DMS 273 treated with DMSO at 0.1 percent for 48 hours (cell line): ENCODE measurements around the gene ENTR1.
"Not testable (repeated sequence)": the region's sequence is repeated elsewhere in the genome, so short reads cannot be mapped to it uniquely, and the experiment has no call there.

Experiments used
- DNase-seq: peaks from one replicate; lab custom pipeline; 2025; lab: John Stamatoyannopoulos, UW

Gene ENTR1

DNA sequence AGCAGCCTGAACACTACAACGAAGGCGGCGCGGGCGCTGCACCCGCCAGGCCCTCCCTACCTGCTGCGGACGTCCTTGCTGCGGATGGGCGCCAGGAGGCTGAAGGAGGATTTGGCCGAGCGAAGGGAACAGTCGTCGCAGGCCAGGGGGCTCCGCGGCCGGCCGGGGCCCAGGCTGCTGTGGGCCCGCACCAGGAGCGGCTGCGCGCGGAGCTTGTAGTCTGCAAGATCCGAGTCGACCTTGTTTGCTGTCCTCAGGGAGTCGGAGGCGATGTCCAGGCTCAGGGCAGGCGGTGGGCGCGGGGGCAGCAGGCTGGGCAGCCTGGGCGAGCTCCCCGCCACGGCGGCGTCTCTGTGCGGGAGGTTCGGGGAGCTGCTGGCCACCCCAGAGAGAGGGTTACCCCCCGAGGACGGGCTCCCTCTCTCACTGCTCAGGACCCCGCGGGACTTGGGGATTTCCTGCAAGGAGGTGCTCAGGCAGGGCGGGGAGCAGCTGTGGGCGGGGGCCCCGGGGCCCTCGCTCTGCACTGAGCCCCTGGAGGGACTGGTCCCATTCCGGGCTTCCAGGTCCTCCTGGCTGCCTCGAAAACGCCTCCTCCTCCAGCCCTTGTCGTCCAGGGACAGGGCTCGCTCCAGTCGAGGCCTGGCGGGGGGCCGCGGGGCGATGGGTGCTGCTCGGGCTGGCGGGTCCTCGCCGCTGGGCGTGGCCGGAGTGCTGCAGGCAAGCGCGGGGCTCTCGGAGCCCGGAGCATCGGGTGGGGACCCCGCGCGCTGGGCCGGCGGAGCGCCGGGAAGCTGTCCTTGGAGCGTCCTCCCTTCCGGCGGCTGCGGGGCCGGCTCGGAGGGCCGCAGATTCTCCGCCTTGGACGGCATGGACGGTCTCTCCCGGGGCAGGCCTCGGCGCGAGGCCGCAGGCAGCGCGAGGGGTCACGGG is 28.4 kb upstream of the ENTR1 start:
- DNase-seq = no peak

DNA sequence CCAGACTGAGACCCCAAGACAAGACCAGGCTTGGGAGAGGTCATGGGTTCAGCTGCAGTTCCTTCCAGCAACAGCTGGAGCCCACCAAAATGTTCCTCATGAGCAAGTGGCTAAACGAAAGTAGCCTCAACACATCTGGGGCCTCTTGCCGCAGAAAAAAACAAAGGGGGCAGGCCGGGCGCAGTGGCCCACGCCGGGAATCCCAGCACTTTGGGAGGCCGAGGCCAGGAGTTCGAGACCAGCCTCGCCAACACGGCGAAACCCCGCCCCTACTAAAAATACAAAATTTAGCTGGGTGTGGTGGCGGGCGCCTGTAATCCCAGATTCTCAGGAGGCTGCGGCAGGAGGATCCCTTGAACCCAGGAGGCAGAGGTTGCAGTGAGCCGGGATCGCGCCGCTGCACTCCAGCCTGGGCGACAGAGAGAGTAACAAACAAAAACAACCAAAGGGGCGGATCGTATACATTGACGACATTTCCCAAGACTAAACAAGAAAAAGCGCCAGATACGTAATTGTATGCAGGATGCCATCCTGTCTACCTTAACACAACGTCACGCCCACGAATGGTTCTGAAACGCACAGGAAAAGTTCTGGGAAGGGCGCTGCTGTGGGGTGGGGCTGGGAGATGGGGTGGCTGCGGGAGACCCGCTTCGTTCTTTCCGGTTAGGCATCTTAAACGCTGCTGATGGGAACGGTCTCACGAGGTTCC is 27.6 kb upstream of the ENTR1 start:
- no peak for DNase-seq

DNA sequence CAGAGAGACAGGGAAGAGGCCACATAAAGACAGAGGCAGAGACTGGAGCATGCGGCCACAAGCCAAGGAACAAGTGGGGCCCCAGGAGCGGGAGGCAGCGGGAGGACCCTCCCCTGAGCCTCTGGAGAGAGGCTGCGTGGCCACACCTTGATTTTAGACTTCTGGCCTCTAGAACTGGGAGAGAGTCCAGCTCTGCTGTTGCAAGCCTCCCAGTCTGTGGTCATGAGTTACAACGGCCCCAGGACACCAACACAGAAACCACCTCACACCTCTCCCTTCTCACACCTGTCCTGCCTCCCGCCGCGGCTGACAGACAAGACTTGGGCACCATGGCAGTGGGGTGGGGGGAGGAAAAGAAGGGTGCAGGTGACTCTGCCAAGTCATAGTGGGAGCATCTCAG is 27.0 kb upstream of the ENTR1 start:
- DNase-seq = no peak

DNA sequence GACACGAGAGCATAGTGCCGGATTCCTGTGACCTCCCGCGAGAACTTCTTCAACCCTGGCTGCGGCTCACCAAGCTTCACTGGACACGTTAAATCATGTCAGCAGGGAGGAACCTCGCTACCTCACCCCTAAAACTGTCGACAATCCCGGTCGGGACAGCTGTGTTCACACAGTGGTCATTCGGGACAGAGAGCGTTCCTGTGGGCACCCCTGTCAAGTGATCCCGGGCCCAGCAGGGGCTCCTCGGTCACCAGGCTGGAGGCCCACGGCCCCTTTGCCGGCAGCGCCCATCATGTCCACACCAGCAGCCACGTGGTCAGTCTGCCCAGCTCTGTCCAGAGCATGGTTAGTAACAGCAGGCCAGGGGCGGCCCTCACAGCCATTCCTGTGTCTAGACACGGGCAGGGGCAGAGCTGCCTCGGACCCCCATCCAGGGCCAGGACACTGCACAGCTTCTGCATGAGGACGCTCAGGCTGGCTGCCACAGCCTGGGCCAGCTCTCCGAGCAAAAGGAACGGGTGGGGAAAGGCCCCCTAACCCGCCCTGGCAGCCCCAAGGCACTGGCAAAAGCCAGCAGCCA is 25.7 kb upstream of the ENTR1 start:
- no peak for DNase-seq

DNA sequence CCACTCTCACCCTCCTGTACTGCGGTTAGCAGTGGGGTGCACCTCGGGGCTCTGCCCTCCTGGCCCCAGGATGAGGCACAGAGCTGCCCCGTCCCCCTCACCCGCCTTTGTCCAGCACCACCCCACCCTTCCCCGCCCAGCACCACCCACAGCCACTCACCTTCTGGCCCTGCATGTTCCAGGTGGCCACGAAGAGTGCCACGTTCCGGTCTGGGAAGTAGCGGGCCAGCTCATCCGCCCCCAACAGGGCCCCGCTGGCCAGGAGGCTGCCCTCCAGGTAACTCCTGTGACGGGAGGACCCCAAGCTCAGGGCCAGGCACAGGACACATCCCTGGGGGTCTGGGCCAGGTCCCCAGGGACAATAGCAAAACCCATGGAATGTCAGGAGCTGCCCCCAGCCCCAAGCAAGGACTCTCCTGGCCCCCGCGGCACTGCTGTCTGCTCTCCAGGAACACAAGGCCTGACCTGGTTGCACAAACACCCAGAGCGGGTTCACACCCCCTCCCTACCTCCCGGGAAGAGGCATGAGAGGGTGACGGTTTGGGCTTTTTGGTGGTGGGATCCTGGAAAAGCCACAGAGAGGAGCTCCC is 24.3 kb upstream of the ENTR1 start:
- no peak for DNase-seq

DNA sequence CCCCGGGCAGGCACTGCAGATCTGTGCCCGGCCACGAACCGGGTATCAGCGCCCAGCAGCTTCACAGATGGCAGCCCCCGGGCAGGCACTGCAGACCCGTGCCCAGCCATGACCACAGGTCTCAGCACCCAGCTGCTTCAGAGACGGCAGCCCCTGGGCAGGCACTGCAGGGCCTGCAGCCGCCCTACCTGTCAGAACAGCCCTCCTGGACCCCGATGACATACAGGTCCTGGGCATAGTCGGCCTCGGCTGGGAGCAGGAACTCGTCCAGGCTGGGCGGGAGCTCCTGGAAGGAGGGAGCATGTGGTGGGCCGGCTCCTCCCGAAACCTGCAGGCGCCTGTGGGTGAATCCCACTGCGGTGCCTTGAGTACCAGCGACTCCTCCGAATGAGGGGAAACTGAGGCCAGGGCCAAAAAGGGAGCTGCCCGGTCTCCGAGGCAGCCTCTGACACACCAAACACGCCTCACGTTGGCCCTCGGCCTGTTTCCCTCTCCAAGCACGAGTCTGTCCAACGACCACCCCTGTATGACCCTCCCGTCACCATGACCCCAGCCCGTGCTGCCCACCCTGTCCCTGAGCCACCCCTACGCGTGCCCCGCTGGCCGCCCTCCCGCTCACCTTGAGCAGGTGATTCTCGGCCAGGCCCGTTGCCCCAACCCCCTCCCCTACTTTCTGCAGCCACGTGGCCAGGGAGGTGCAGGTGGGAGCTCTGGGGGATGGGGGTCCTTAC is 23.6 kb upstream of the ENTR1 start:
- no peak for DNase-seq

DNA sequence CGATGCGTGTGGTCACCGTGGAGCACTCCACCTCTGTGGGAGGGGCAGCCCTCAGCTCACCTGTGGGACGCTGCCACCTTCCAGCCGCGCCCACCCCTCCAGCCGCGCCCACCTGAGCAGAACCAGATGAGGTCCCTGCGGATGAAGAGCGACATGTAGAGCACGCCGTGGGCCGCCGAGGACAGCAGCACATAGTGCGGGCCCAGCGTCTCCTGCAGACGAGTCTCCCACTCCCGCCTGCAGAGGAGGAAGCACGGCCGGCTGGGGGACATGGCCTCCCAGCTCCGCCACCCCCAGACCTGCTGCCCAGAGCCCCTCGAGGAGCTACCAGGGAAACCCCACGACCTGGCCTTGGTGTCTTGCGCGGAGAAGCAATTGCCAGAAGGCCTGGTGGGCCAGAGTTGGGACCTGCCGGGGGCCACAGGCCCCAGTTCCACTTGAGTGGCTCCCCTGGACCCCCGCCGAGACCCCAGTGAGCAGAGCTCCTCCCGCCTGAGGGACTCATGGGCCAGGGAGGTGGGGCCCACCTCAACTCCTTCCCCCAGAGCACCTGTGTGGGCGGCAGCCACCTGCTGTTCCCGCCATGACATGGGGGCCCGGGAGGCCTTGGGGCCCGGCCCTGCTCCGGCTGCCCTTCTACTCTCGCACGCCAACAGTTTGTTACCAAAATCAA is 22.8 kb upstream of the ENTR1 start:
- no peak for DNase-seq

DNA sequence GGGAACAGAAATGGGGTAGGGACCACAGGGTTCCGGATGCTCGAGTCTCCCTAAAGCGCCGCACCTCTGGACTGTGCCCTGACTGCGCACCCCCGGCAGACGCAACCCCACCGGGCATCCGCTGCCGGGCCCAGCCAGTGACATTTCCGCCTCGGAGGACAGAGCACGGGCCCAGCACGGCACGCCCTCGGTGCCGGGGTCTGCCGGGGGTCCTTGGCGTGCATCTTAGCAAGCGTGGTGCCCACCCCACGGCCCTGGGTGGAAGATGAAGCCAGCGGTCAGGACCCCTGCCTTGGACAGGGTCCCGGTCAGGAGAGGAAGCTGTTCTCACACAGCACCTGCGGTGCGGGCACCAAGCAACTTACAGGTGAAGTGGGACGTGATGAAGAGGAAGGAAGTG is 22.2 kb upstream of the ENTR1 start:
- DNase-seq = no peak

DNA sequence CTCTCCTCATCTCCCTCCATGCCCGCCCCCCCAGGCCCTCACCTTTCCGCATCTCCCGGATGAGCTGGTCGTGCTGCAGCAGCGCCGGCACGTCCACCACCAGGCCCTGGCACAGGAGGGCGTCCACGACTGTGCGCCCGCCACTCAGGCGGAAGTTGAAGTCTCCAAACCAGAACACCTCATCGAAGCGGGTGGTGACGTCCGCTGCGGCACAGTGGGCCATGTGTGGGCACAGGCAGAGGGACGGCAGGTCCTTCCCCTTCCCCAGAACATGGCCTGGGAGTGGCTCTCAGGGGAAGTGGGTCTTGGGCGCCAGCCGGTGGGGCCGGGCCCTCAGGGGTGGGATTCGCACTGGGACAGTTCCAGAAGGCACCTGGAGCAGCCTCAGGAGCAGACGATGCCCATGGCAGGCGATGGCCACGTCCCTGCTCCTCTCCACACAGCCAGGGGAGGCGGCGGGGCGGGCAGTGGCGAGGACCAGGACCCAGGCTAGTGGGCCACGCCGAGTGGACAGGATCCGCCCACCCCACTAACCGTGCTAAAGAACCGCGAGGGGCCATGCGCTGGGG is 21.5 kb upstream of the ENTR1 start:
- no peak for DNase-seq

DNA sequence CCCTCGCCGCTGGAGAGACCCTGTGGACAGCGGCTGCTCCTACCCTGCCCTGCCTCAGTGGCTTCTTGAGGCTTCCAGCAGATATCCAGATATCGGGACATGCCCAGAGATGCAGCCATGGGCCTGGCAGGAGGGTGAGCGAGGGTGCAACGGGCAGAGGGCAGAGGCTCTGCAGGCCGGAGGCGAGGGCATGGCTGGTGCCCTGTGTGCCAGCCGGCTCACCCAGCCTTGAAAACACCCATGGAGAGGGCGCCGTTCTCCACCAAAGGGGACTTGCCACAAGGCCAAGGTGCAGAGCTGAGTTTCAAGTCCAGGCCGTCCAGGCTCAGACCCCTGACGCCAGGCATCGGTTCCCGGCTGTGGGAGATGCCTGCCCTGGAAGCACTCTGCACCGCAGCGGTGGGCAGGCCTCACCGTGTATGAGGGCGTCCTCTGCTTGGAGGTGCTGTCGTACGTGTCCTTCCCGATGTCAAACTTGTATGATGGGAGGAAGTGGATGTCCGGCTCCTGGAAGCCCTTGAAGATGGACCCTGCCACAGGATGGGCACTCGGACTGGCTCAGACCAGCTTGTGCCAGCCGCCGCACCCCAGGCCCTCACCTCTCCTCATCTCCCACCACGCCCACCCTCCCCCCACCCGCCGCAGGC is 20.3 kb upstream of the ENTR1 start:
- DNase-seq = no peak

DNA sequence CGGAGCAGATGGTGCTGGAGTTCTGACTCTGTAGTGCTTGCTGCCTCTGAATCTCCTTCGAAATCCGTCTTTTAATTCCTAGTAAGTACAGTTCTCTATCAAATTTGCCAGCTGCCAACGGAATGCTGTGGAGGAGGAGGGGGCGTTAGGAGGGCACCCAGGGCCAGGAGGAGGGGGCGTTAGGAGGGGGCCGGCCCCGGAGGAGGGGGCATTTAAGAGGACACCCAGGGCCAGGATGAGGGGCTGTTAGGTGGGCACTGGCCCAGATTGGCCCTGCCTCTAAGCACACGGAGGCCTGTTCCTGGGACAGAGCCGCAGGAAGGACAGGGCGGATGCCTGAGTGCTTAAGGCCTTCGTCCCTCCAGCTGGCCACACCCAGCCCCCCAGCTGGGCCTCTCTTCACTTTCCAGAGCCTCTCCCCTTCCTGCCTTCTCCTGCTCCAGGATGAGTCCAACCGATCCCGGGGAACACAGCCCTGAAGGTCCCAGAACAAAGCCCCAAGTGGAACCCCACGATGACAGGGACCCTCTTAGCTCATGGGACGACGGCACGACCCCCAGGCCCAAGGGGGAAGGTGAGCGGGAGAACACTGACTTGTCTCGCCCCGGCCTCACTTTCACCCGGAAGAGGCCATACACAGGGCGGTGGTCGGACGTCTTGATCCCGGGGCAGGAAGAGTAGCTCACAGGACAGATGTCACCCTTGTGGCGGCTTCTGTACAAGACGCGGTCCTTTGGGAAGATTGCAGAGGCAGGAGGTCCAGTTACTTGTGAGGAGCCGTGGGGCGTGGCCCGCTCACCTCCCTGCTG is 19.5 kb upstream of the ENTR1 start:
- no peak for DNase-seq

DNA sequence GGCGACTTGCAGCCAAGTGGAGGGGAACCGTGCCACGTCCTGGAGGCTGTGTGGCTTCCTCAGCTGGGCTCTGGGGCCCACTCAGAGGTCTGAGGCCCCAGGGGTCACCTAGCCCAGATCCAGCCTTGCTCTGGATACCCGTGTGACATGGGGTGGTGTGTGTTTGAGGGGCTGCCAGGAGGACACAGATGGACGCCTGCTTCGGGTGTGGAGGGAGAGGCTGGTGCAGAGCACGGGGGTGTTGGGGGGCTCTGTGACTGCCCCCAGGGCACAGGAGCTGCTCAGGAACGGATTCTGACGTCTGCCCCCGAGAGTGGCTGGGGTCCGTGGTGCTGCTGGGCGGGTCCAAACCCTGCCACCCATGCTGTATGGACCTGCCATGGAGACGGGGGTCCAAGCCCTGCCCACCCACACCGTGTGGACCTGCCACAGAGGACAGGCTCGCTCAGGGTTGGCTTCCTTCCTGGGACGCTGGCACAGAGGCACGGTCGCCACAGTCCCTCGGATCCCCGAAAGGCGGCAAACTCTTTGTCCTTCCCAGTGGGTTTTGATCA is 18.7 kb upstream of the ENTR1 start:
- no peak for DNase-seq

DNA sequence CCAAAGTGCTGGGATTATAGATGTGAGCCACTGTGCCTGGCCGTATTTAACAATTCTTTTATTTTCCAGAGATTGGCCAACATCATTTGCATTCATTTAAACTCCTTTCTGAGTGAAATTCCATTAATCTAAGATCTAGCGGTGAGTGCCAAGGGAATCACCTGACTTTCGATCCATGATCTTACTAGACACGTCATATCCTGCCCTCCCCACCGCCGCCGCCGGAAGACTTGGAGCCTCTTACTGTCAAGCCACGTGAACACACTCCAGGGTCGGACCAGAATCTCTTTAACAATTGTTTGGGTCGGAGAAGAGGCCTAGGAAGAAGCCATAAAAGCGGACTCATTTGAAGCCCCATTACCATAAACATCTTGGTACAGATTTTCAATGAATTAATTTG is 16.4 kb upstream of the ENTR1 start:
- no peak for DNase-seq

DNA sequence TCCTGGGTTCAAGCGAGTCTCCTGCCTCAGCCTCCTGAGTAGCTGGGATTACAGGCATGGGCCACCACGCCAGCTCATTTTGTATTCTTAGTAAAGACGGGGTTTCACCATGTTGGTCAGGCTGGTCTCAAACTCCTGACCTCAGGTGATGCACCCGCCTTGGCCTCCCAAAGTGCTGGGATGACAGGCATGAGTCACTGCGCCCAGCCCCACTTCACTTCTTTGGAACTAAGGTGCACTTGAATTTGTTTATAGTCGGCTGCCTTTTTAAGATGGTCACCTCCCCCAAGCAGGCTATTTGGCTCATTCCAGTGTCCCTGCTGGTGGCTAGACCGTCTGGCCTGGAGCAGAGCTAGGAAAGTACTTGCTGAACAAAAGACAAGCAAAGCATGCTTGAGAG is 15.0 kb upstream of the ENTR1 start:
- not testable (repeated sequence) for DNase-seq

DNA sequence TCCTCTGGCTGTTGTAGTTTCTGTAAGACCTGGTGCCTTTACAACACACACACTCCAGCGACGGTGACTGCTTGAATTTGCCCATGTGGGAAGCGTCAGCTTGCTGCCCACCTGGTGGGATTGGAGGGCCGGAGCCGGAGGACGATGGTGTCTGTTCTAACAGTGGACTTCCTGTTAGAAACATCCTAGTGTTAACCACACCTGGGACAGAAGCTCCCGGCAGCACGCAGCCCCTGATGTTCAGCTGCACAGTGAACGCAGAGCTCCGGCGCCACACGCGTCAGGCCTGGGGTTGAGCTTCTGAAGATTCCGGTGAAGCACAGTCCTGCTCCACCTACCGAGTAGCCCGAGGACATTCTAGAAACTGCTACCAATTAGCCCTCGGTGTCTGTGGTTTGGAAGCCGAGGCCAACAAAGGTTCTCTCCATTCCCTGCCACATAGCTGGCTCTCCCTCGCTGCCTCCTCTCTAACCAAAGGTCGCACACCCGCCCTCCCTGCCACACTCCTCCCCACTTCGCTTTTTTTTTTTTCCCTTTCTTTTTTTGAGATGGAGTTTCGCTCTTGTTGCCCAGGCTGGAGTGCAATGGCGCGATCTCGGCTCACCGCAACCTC is 14.4 kb upstream of the ENTR1 start:
- no peak for DNase-seq

DNA sequence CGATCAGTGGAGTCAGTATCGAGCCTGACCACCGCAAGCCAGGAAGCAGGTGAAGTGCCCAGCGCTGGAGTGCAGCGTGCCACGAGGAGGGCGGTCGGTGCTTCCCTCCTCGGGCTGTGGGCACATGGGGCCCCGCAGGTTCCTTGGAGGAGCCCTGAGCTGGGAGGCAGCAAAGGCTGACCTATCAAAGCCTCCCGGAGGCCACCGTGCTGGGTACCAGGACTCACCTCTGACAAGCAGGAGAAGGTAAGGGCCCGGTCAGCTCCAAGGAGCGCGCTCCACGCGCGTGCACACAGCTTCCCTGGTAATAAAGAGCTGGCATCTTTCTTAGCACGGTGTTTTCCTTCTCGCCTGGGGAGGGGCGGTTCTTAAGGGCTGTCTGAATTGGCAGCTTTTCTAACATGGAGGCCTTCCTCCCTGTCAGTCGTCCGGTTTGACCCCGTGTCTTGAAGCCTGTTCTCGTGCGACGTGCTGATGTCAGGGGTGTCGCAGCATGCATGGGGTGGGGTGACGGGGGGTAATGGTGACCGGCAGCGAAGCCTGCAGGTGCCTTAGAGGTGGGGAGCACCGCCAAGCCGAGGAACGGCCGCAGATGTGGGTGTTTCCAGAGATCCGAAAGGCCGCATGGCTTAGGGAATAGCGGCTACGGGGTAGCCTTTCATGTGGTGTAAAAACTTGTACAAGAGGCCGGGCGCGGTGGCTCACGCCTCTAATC is 13.2 kb upstream of the ENTR1 start:
- DNase-seq = no peak

DNA sequence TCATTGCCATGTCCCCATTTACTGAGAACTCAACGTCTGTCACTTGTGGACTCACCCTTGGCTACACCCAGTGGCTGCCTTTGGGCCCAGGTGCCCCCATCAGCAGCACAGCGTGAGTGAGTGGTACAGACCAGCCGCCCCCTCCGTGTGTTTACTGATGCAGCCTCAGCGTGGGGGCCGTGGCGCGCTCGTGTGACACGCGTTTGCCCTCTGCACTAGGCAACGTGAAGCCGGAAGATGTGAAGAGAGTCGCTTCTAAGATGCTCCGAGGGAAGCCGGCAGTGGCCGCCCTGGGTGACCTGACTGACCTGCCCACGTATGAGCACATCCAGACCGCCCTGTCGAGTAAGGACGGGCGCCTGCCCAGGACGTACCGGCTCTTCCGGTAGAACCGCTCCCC is 12.5 kb upstream of the ENTR1 start:
- no peak for DNase-seq

DNA sequence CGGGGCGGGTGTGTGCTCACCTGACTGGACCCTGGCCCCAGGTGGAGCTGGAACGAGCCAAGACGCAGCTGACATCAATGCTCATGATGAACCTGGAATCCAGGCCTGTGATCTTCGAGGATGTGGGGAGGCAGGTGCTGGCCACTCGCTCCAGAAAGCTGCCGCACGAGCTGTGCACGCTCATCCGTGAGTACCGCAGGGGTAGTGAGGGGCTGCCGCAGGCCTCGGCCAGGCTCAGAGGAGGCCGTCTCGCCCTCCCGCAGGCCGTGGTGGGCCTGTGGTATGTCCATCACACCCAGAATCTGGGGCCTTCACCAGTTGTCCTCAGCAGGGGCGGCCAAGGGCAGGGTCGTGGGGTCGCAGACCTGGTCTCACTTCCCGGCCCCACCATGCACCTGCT is 11.4 kb upstream of the ENTR1 start:
- DNase-seq = no peak
